Omental fat pad (tissue), 4 donors: Measurements from ENCODE around the gene MBLAC1. TPM values are rescaled to one million over a fixed set of nuclear protein-coding genes. Genes with fewer than 3 reads are reported as not detected.
A peak's percentile ranks its signal among the peaks of the same experiment; 100 is the strongest.
"Not testable (repeated sequence)": the region's sequence is repeated elsewhere in the genome, so short reads cannot be mapped to it uniquely, and the experiment has no call there.

Source experiments
- ATAC-seq: fragments of 150-250 bp; one replicate; pipeline ENCODE4 v1.9.1; 2016; ENCODE audit warnings: mild to moderate bottlenecking, moderate library complexity; ENCODE audit not compliant: low FRiP score
- DNase-seq: peaks from one replicate; pipeline ENCODE4 v3.0.0-alpha.2; 2019; ENCODE audit warnings: low spot score
- total RNA-seq, 4 donors: library from RNA; depleted of rRNA; stranded (reverse); fragments of >200 nt; gene quantifications; one replicate each; pipeline ENCODE4 v1.1.0, GENCODE V29; 2016
- TF ChIP-seq, protein P1 (sequence below), 3 donors: fragments of 450-650 bp; IDR thresholded peaks; one replicate each; pipeline ENCODE4 v1.5.1; 2016 to 2017; ENCODE audit warnings: antibody characterized with exemption in 3 of 3, mild to moderate bottlenecking in 3 of 3, moderate library complexity in 2 of 3

The MBLAC1 gene
- total RNA-seq, 4 donors from 2014 or later: 1.3 to 2.9 (median 1.7) TPM

DNA sequence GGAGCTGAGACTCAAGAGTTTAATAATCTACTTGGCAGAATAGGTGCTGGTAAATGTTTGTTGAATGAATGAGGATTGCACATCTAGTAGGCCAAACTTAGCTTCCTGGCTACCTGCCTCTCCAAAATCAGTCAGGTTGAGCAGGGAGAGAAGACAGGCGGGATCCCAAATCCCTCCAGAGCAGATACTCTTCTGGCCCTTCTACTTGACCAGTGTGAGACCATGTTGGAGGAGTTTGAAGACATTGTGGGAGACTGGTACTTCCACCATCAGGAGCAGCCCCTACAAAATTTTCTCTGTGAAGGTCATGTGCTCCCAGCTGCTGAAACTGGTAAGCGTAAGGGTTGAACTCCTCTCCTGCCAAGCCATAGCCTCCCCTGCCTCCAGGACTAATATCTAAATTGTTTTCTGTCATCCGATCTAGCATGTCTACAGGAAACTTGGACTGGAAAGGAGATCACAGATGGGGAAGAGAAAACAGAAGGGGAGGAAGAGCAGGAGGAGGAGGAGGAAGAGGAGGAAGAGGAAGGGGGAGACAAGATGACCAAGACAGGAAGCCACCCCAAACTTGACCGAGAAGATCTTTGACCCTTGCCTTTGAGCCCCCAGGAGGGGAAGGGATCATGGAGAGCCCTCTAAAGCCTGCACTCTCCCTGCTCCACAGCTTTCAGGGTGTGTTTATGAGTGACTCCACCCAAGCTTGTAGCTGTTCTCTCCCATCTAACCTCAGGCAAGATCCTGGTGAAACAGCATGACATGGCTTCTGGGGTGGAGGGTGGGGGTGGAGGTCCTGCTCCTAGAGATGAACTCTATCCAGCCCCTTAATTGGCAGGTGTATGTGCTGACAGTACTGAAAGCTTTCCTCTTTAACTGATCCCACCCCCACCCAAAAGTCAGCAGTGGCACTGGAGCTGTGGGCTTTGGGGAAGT lies 2.2 kb upstream of the MBLAC1 start:
- TF ChIP-seq, protein P1, sequence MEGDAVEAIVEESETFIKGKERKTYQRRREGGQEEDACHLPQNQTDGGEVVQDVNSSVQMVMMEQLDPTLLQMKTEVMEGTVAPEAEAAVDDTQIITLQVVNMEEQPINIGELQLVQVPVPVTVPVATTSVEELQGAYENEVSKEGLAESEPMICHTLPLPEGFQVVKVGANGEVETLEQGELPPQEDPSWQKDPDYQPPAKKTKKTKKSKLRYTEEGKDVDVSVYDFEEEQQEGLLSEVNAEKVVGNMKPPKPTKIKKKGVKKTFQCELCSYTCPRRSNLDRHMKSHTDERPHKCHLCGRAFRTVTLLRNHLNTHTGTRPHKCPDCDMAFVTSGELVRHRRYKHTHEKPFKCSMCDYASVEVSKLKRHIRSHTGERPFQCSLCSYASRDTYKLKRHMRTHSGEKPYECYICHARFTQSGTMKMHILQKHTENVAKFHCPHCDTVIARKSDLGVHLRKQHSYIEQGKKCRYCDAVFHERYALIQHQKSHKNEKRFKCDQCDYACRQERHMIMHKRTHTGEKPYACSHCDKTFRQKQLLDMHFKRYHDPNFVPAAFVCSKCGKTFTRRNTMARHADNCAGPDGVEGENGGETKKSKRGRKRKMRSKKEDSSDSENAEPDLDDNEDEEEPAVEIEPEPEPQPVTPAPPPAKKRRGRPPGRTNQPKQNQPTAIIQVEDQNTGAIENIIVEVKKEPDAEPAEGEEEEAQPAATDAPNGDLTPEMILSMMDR (IDR thresholded peaks at IDR 0.05): no peak
- no peak for ATAC-seq
- no peak for DNase-seq

DNA sequence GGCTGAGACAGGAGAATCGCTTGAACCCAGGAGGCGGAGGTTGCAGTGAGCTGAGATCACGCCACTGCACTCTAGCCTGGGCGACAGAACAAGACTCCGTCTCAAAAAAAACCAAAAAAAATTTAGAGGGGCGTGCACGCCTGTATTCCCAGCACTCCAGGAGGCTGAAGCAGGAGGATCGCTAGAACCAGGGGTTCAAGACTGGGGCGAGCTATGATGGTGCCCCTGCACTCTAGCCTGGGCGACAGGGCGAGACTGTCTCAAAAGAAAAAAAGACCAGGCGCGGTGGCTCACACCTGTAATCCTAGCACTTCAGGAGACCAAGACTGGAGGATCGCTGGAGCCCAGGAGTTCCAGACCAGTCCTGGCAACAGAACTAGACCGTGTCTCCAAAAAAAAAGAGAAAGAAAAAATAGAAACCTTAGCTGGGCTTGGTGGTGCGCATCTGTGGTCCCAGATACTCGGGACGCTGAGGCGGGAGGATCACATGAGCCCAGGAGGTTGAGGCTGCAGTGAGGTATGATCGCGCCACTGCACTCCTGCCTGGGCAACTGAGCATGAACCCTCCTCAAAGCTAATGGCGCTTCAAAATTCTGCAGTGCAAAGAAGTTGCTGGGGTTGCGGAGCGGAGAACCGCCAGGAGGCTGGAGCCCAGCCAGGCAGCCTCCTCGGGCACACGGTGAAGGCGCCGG lies 382 bp upstream of the MBLAC1 start:
- no peak for DNase-seq
- TF ChIP-seq, protein P1 (IDR thresholded peaks at IDR 0.05): no peak
- ATAC-seq: peak; percentile 63

DNA sequence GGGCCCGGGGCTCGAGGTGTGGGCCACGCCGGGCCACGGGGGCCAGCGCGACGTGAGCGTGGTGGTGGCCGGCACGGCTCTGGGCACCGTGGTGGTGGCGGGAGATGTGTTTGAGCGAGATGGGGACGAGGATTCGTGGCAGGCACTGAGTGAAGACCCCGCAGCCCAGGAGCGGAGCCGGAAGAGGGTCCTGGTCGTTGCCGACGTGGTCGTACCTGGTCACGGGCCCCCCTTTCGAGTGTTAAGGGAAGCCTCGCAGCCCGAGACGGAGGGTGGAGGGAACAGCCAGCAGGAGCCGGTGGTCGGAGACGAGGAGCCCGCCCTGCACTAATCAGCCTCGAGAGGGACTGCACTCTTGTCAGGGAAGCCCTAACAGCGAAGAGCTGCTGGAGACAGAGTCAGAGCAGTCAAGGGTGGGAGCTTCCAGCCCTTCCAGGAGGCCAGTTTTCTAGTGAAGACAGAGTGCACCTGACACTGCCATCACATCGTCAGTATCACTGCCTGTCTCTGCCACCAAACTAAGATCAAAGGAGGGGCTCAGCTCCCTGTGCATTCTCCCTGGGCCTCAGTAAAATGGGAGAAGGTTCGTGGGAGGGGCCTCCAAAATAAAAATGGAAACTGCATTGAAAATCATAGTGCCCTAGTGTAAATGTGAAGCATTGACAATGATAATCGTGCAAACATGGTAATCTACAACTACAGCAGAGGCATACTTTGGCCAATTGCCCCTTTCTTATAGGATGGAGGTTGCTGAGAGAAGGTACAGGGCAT lies 1.3 kb downstream of the MBLAC1 start:
- ATAC-seq: no peak
- DNase-seq: no peak
- TF ChIP-seq, protein P1 (IDR thresholded peaks at IDR 0.05): no peak

DNA sequence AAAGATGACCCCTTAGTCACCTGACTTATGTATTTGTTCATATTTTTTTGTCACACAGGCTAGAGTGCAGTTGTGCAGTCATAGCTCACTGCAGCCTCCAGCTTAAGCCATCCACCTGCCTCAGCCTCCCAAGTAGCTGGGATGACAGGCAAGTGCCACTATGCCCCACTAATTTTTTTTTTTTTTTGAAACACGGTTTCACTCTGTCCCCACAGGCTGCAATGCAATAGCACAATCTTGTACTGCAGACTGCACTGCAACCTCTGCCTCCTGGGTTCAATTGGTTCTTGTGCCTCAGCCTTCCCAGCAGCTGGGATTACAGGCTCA lies 1.8 kb downstream of the MBLAC1 start:
- no peak for ATAC-seq
- no peak for DNase-seq
- TF ChIP-seq, protein P1 (IDR thresholded peaks at IDR 0.05): no peak

DNA sequence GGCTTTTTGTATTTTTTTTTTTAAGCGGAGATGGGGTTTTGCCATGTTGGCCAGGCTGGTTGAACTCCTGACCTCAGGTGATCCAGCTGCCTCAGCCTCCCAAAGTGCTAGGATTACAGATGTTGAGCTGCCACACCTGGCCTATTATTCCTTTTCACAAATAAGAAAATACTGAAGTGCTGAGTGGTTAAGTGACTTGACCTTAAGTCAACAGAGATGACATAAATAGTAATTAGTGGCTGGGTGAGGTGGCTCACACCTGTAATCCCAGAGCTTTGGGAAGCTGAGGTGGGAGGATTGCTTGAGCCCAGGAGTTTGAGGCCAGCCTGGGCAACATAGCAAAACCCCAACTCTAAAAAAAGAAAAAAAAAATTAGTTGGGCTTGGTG lies 3.4 kb downstream of the MBLAC1 start:
- not testable (repeated sequence) for ATAC-seq, DNase-seq

DNA sequence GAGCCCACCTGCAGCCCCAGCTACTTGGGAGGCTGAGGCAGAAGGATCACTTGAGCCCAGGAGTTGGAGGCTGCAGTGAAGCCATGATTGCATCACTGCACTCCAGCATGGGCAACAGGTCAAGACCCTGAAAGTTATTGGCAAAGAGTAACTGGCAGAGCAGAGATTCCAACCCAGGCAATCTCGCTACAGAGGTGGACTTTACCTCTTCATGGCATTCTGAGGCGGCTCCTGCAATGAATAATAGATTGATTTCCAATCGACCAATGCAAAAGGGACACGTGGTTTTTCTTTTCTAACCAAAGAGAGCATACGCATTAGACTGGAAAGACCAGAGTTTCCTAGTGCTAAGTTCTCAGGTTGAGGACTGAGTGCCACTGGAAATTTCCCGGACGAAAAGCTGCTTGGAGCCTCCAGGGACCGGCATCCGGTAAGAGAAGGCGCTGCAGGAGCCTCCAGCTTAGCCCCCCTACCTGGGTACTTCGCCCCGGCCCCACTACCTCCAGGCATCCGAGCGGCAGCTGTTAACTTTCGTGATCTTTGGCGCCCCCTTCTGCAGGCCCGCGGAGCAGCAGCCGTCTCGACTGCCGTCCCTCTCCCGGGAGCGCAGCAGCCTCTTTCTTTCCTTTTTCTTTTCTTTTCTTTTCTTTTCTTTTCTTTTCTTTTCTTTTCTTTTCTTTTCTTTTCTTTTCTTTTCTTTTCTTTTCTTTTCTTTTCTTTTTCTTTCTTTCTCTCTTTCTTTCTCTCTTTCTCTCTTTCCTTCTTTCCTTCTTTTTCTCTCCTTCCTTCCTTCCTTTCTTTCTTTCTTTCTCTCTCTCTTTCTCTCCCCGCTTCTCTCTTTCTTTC lies 4.1 kb downstream of the MBLAC1 start:
- peak; percentile 82 for DNase-seq
- ATAC-seq: no peak
- TF ChIP-seq, protein P1 (IDR thresholded peaks at IDR 0.05): peak in 1 of 3 donors; percentile 57
